ENCODE results near the gene PIGL.
"Not testable (repeated sequence)": the region's sequence is repeated elsewhere in the genome, so short reads cannot be mapped to it uniquely, and the experiment has no call there.

Gene PIGL

GRCh38 chr17:16281351-16281750 is 64.3 kb downstream of the PIGL start:
- DNase-seq: no peak

- no peak for DNase-seq
These were observed 65.5 kb downstream of the PIGL start for GRCh38 chr17:16282522-16282921.

GRCh38 chr17:16283705-16284104 is 66.7 kb downstream of the PIGL start:
- DNase-seq: no peak

- no peak for DNase-seq
These were observed 68.6 kb downstream of the PIGL start for GRCh38 chr17:16285646-16286008.

DNA sequence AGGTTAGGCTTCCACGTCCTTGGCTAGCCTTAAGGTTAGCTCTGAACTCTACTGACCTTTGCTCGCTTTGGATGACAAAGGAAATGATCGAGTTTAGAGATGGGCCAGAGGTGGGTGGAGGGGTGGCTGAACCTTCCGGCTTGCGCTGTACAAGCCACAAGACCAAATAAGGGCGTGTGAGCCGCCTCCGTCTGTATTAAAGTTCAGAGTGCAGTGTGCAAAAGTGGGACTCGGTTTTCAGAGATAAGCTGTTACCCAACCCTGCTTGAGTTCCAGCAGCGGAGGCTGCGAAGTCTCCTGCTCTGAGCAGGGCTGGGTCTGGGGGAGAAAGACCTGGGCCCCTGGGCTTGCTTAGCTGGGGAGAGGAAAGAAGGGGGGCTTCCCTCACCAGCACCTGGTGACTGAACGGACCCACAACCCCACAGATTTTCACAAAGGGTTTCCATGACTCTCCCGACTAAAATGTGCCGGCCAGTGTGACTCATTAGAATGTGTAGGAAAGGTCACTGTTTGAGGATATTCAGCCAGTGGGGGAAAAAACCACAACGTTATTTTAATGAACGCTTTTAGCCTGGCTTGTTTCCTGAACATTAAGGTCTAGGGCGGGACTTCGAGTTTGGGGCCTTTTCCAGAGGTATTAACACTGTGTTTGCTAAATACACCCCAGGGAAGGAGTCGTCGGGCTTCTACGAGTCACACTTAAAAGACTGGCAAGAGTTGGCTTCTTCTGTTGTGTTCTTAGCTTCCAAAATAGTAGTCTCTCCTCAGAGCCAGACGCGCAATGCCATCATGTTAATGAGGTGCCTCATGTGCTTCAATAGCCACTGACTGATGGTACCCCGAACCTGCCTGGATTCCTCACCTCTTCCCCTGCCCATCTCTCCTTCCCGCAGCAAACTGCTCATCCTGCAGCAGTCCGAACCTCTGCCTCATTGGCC is 69.3 kb downstream of the PIGL start:
- DNase-seq: no peak

DNA sequence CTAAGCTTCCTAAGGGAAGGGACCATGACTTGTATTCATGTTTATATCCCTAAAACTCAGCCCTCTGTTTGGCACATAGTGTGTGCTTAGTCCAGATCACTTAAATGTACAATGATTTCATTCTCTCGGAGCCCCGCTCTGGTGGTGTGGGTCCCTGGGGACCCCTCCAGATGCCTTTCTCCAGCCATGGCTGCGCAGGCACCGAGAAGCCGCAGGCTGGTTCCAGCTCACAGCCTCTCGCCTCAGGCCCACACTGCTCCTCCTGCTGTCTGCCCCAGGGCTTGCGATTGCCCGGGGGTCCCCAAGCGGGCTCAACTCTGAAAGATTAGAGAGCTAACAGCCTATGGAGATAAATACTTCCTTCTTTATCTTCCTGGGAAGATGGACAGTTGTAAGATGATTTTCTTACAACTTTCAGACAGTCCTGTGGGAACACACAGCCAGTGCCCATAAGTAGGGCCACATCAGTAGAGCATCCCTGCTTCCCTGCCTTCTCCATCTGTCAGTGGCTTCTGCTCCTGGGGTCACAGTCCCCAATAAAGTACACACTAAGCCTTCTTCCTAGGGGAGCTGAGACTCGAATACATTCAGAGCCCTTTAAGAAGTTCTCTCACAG is 70.0 kb downstream of the PIGL start:
- no peak for DNase-seq

GRCh38 chr17:16287563-16288027 is 70.6 kb downstream of the PIGL start:
- no peak for DNase-seq

- DNase-seq: no peak
These were observed 72.0 kb downstream of the PIGL start for GRCh38 chr17:16288860-16289571.

DNA sequence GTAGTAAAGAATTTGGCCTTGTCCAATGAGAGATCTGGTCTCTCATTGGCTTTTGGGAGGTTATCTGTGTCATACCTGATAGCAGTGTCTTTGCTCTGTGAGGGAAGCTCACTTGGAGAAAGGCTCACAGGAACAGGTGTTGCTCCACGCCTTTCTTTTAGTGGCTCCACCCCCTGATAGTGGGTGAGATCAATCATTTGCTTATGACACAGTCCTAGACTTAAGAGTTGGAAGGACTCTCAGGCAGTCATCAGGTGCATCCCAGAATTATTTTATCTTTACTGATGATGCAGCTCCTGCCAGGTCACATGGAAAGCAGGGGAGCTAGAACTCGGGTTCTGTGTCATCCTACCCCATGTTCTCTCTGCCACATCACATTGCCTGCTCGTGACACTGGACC is 76.9 kb downstream of the PIGL start:
- no peak for DNase-seq

GRCh38 chr17:16294560-16294959 is 77.5 kb downstream of the PIGL start:
- DNase-seq: no peak

GRCh38 chr17:16296072-16296471 is 79.1 kb downstream of the PIGL start:
- DNase-seq: not testable (repeated sequence)

- no peak for DNase-seq
These were observed 80.5 kb downstream of the PIGL start for GRCh38 chr17:16297367-16298139.

DNA sequence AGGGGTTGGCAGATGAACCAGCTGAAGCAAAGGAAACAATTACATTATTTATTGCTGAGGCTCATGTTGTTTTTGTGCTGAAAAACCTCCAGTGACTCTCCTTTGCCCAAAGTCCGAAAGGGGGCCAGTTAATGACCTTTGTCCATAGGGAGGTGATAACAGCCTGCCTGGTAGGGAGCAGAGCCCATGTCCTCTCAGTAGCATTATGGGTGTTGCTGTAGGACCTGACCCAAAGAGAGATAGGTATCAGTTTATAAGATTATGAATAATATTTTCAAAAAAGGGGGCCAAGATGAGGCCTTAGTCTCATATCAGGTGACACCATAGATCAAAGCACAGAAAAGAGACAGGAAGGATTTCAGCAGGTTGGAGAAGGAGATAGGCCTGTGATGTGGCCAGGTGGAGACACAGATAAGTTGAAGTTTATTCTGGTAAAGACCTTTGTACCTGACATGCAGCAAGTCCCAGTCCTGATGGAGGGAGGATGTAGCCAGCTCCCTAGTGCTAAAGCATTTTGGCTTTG is 81.2 kb downstream of the PIGL start:
- DNase-seq: no peak

- DNase-seq: no peak
These were observed 83.5 kb downstream of the PIGL start for GRCh38 chr17:16300554-16300953.

DNA sequence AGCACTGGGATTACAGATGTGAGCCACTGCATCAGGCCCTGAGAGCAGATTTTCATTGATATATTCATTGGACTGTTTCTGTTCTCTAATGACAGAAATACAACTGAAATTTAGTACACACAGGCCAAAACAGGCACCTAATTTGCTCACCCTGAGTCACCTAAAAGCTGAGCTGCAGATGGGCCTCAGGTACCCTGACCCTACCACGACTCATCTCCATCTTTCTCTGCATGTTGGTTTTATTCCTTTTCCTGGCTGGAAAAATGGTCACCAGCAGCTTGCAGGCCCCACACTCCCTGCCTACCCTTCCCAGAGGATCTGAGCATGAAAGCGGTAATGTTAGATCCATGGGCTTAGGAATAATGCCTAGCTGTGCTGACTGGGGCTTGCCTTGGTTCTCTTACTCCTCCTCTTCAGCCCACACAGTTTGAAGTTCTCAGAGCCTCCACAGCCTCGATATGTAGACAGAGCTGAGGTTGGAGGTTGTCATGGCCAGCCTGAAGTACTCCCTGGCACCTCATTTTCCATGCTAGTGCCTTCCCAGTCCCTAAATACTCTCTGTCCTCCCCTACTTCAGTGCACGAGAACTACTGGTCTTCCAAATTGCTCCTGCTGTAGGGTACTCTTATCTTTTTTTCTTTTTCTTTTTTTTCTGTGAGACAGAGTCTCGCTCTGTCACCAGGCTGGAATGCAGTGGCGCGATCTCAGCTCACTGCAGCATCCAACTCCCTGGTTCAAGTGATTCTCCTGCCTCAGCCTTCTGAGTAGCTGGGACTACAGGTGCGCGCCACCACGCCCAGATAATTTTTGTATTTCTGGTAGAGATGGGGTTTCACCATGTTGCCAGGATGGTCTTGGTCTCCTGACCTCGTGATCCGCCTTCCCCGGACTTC is 85.2 kb downstream of the PIGL start:
- DNase-seq: no peak

DNA sequence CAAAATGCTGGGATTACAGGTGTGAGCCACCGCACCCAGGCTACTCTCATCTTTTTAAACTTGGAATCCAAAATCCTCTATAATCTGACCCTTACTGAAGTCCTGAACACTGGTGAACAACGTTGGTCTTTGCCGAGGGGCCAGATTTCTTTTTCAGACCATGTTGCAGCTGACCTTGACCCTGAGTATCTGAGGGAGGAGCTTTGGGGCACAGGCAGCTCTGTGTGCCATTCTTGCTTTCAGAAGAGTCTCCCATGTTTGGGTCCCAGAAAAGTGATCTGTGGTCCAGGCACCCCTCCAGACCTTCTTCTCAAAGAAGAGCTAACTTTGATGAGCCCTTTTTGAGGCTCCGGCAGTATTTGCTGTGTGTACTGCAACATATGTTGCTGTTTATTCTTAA is 85.8 kb downstream of the PIGL start:
- DNase-seq: no peak

- no peak for DNase-seq
These were observed 87.8 kb downstream of the PIGL start for GRCh38 chr17:16304830-16305229.

DNA sequence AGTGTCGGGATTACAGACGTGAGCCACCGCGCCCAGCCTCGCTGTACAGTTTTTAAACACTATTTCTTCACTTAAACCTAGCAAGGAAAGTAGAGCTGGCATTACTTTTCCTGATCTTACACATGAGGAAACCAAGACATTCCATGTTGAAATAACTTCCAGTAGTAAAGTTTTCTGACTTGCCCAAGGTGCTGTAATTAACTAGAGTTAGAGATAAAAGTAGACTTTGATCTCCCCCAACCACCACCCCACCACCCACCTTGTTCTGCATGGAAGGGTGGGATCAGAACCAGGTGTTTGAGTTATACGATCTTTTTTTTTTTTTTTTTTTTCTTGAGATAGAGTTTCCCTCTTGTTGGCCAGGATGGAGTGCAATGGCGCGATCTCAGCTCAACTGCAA is 89.2 kb downstream of the PIGL start:
- no peak for DNase-seq

- not testable (repeated sequence) for DNase-seq
These were observed 95.1 kb downstream of the PIGL start for GRCh38 chr17:16312061-16312460.

DNA sequence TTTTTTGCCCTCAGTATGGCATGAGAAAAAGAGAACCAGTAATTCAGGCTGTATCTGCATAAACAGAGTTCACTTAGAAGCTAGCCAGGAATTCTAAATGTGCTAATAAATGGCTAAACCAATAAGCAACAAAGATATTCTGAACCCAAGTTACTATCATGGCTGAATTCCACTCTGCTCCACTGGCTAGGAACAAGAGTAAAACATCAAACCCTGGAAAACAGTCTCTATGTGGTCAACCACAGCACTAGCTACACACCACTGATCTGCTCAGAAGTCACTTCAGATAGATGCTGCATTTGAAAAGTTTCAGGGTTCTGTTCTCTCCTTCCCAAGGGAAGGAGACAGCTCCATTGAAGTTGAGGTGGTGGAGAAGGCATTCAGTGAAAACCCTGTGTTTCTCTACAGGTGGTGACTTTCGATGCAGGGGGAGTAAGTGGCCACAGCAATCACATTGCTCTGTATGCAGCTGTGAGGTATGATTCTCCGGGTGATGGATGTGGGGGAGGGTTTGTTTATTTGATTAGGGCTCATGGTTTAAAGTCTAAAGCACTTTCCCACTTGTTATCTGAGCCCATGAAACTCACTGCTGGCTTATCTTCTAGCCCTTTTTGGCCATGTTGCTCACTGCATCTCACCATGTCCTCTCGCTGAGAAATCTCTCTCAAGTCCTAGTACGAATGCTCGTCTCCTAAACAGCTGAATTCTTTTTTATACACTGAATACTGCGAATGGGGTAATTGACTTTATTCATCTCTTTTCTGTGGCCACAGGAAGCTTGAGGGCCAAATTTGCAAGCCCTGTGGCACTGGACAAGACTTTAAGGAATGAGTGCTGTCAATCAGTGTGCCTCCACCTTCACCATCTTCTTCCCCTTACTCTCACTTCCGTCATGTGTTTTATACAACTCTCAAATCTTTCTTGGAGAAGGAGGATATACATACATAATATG is 96.4 kb downstream of the PIGL start:
- DNase-seq: no peak

All from NCI-H446 treated with DMSO at 0.1 percent for 48 hours (cell line).